DOHH2 (cell line): ENCODE results near the gene IKZF2.
A peak's percentile ranks its signal among the peaks of the same experiment; 100 is the strongest.

ENCODE experiments used
- H3F3A ChIP-seq: fragments of 200-600 bp; sonication (generic), shearing (Covaris generic); 2 replicates; pipeline ENCODE4 v1.6.0; 2016; ENCODE audit warnings: antibody characterized with exemption, mild to moderate bottlenecking; ENCODE audit not compliant: control insufficient read depth, insufficient read depth
- H3K27ac ChIP-seq: fragments of 200-600 bp; sonication (generic); 2 replicates; pipeline ENCODE4 v1.5.1; 2014; ENCODE audit warnings: low read depth, mild to moderate bottlenecking, low read length, moderate library complexity
- H3K27me3 ChIP-seq: fragments of 200-600 bp; sonication (generic); 2 replicates; pipeline ENCODE4 v1.6.1; 2014; ENCODE audit warnings: mild to moderate bottlenecking, low read length, mixed read lengths; ENCODE audit not compliant: control insufficient read depth
- H3K36me3 ChIP-seq: fragments of 200-600 bp; sonication (generic); 2 replicates; pipeline ENCODE4 v1.6.1; 2014; ENCODE audit warnings: mild to moderate bottlenecking, low read length, moderate library complexity, mixed read lengths; ENCODE audit not compliant: control insufficient read depth
- H3K4me1 ChIP-seq: fragments of 200-600 bp; sonication (generic); 2 replicates; pipeline ENCODE4 v1.6.1; 2014; ENCODE audit warnings: mild to moderate bottlenecking, low read length, mixed read lengths; ENCODE audit not compliant: control insufficient read depth
- H3K4me2 ChIP-seq: fragments of 200-600 bp; sonication (generic); 2 replicates; pipeline ENCODE4 v1.6.0; 2014; ENCODE audit warnings: mild to moderate bottlenecking, low read length, moderate library complexity
- H3K4me3 ChIP-seq: fragments of 200-600 bp; sonication (generic); 2 replicates; pipeline ENCODE4 v1.5.1; 2014; ENCODE audit warnings: mild to moderate bottlenecking, low read length, mixed read lengths
- H3K79me2 ChIP-seq: fragments of 200-600 bp; sonication (generic); 2 replicates; pipeline ENCODE4 v1.6.1; 2014; ENCODE audit warnings: mild to moderate bottlenecking, low read length, mixed read lengths; ENCODE audit not compliant: control insufficient read depth
- H3K9me2 ChIP-seq: fragments of 200-600 bp; sonication (generic); replicated peaks from 2 replicates; pipeline ENCODE4 v1.6.1; 2014; ENCODE audit warnings: mild to moderate bottlenecking, low read length, mixed read lengths; ENCODE audit not compliant: control insufficient read depth
- H3K9me3 ChIP-seq: fragments of 200-600 bp; sonication (generic); 2 replicates; pipeline ENCODE4 v1.6.1; 2014; ENCODE audit warnings: antibody characterized with exemption, low read length, mixed read lengths; ENCODE audit not compliant: control insufficient read depth, insufficient read depth
- H4K20me1 ChIP-seq: fragments of 200-600 bp; sonication (generic); 2 replicates; pipeline ENCODE4 v1.6.0; 2014; ENCODE audit warnings: low read depth, mild to moderate bottlenecking, antibody characterized with exemption, low read length, moderate library complexity; ENCODE audit not compliant: control insufficient read depth, insufficient read depth
- EZH2phosphoT487 ChIP-seq: fragments of 200-600 bp; sonication (generic); IDR thresholded peaks from 2 replicates; pipeline ENCODE4 v1.6.1; 2017; ENCODE audit warnings: borderline replicate concordance, mild to moderate bottlenecking, antibody characterized with exemption, low read length, moderate library complexity, mixed read lengths
- TF ChIP-seq, protein P1 (sequence below): fragments of 200-600 bp; sonication (generic); IDR thresholded peaks from one replicate; pipeline ENCODE4 v1.5.1; 2014; ENCODE audit warnings: antibody characterized with exemption, mild to moderate bottlenecking, low read depth, low read length; ENCODE audit not compliant: poor library complexity, severe bottlenecking

The IKZF2 gene

DNA sequence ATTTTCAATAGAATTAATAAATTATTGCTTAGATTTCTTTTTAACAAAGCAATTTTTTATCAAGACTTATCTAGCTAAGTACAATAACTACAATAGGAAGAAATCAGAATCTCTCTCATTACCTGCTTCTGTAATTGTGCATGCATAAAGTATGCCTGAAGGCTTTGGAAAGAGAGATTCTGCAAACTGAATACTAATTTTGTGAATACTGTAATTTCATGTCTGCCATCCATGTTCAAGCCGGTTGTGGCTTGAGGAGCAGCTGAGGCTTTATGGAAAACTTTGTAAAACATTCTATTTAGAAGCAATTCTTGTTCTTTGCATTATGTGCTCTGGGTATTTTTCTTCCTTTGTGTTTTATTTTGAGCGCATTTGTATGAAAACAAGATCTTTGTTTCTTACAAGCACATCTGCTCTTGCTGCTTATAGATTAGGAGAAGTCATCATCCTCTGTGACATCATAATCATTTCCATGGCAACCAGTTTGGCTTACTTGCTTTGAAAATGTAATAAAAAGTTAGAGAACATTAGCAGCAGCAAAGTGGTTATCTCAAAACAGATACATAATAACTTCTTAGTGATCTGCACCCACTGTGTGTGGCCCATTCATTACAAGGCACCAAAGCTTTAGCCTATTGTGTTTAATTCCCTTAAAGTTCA, 16.0 kb upstream of the IKZF2 start:
- Histone ChIP-seq H3K9me2 (no peaks in the 10 kb centered on the region), H3K4me2 (peak overlapping the region; percentile 33), H3K27me3 (no peaks in the 10 kb centered on the region)

DNA sequence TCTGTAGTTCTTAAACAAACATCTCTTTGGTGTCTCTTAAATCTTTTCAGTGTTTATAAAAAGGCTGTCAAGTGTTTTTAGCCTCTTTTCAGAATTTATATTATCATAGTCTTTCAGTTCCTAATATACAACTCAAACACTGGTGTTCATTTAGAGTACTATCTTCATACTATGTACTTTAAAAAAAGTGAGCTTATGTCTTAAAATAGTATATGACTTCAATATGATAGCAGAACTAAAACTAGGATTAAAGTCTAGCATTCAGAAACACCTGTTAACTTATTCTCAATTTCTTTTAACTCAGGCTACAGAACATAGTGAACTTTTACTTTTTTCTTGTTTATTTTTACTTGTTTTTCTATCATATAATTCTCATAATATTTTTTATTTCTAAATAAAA, 14.7 kb upstream of the IKZF2 start:
- H3K27ac ChIP-seq = peak overlapping the region; percentile 92
- TF ChIP-seq EZH2phosphoT487 = no peak
- TF ChIP-seq, protein P1, sequence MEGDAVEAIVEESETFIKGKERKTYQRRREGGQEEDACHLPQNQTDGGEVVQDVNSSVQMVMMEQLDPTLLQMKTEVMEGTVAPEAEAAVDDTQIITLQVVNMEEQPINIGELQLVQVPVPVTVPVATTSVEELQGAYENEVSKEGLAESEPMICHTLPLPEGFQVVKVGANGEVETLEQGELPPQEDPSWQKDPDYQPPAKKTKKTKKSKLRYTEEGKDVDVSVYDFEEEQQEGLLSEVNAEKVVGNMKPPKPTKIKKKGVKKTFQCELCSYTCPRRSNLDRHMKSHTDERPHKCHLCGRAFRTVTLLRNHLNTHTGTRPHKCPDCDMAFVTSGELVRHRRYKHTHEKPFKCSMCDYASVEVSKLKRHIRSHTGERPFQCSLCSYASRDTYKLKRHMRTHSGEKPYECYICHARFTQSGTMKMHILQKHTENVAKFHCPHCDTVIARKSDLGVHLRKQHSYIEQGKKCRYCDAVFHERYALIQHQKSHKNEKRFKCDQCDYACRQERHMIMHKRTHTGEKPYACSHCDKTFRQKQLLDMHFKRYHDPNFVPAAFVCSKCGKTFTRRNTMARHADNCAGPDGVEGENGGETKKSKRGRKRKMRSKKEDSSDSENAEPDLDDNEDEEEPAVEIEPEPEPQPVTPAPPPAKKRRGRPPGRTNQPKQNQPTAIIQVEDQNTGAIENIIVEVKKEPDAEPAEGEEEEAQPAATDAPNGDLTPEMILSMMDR = no peak

More for the DNA sequence above, 16.0 kb upstream of the IKZF2 start:
- Histone ChIP-seq H3K9me3 (no peaks in the 10 kb centered on the region), H3K27ac (peak overlapping the region; percentile 92), H4K20me1 (no peaks in the 10 kb centered on the region), H3K79me2 (no peaks in the 10 kb centered on the region), H3K4me3 (peak overlapping the region; percentile 1), H3F3A (peaks cover 21% of the 10 kb centered on the region), H3K4me1 (peaks cover 64% of the 10 kb centered on the region), H3K36me3 (no peaks in the 10 kb centered on the region)
- TF ChIP-seq EZH2phosphoT487 = no peak
- TF ChIP-seq, protein P1 = no peak

DNA sequence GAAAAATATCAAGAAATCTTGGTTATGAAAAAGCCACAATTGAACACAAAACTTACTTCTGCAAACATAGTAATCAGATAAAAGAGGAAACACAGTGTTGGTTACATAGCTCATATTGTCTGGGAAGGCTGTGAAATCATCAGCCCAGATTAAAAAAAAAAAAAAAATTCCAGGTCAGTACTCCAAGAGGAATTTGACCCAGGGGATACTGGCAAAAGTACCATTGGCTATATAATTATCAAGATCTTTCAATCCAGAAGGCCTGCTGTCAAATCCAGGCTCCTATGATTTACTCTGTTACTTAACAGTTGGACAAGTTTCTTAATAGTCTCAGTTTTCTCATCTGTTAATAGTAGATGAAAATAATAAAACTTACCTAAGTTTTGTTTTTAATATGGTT, 12.9 kb upstream of the IKZF2 start:
- Histone ChIP-seq H3K4me1 (peaks cover 49% of the 10 kb centered on the region), H3K27ac (peak overlapping the region; percentile 92), H4K20me1 (no peaks in the 10 kb centered on the region), H3K9me3 (no peaks in the 10 kb centered on the region), H3K36me3 (no peaks in the 10 kb centered on the region), H3K4me3 (0 out of 2 replicates have a peak overlapping the region, but pooled peaks have one; percentile 8), H3K4me2 (peak overlapping the region; percentile 47), H3K27me3 (no peaks in the 10 kb centered on the region), H3K9me2 (no peaks in the 10 kb centered on the region), H3F3A (peaks cover 21% of the 10 kb centered on the region), H3K79me2 (no peaks in the 10 kb centered on the region)
- TF ChIP-seq, protein P1 = no peak
- TF ChIP-seq EZH2phosphoT487 = no peak

More for the DNA sequence above, 14.7 kb upstream of the IKZF2 start:
- no peaks in the 10 kb centered on the region for H3K79me2 ChIP-seq
- H3K27me3 ChIP-seq = no peaks in the 10 kb centered on the region
- H3K9me2 ChIP-seq = no peaks in the 10 kb centered on the region
- no peaks in the 10 kb centered on the region for H3K9me3 ChIP-seq
- peak overlapping the region; percentile 21; the same call in 1 of the 2 replicates for H3K4me3 ChIP-seq
- no peaks in the 10 kb centered on the region for H3K36me3 ChIP-seq
- peaks cover 21% of the 10 kb centered on the region for H3F3A ChIP-seq
- no peaks in the 10 kb centered on the region for H4K20me1 ChIP-seq
- H3K4me1 ChIP-seq = peaks cover 54% of the 10 kb centered on the region
- peak overlapping the region; percentile 47 for H3K4me2 ChIP-seq
